ENCODE results near the gene FBXL17.
"Not testable (repeated sequence)": the region's sequence is repeated elsewhere in the genome, so short reads cannot be mapped to it uniquely, and the experiment has no call there.

FBXL17 gene

DNA sequence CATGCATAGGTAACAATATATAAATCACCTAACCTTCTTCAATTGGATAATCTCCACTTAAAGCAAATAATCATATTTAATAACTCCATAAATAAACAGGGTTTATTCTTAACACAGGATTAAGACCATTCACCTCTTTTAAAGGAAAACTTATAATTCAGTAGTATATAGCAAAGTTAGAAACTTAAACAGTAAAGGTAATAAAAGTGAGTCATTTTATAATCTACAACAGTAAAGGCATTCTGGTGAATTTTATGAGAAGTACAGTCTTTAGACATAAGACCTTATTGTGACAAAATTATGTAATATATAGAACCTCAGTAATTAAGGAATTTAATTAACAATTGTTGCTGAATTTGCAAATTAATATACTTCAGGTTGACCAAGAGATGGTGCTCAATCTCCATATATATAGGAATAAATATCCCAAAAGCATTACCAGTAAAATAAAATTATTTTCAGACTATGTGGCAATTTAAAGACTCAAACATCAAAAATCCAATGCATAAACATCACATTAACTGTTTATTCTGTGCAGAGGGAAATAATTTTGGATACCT, 84.8 kb downstream of the FBXL17 start:
- no peak for DNase-seq

DNA sequence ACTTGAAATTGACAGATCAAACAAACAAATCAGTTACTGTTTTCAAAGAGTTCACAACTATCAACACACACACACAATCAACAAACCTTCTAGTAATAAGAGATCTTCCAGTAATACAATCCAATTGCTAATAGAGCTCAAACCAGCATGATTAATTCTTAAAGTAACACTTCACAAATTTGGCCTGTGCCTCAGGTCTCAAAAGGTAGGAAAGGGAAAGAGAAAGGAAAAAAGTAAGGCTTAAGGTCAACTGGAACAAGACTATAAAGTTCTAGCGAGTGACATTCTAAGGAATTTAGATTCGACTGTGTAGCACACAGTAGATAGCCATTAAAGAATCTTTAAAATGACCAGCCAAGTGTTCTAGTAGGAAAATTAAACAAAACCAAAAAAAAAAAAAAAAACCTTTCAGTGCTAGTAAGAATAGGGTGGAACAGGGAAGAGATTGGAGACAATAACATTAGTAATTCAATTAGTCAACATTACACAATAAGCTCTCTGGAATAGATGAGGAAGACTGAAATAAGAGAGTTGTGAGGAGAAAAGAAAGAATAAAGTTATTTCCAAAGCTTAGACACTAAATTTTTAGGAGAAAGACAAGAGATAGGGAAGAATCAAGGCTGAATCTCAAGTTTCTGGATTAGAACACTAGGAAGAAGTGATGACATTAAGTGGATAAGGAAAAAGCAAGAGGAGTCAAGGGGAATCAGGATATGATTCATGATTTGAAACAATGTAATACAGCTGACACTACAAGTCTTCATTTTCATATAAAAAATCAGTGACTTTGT, 86.1 kb downstream of the FBXL17 start:
- DNase-seq = no peak

DNA sequence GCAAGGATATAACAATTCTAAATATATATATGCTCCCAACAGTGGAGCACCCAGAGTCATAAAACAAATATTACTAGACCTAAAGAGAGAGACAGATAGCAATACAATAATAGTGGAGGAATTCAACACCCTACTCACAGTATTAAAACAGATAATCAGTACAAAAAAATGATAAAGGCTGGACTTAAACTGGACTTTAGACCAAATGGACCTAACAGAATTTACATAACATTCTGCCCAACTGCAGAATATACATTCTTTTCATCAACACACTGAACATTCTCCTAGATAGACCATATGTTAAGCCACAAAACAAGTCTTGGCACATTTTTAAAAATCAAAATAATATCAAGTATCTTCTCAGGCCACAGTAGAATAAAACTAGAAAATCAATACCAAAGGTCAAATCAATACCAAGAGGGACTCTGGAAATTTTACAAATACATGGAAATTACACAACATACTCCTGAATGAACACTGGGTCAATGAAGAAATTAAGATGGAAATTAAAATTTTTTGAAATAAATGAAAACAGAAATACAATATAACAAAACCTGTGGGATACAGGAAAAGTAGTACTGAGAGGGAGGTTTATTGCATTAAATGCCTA, 100.8 kb downstream of the FBXL17 start:
- DNase-seq = no peak

DNA sequence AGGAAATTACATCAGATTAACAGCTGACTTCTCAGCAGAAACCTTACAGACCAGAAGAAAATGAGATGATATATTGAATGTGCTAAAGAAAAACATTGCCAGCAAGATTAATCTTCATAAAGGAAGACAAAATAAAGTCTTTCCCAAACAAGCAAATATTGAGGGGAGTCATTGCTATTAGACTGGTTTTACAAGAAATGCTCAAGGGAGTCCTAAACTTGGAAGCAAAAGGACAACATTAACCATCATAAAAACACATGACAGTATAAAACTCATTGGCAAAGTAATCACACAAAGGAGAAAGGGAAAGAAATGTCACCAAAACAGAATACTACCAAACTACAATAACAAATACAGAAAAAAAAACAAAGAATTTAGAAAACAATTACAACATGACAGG, 101.7 kb downstream of the FBXL17 start:
- no peak for DNase-seq

DNA sequence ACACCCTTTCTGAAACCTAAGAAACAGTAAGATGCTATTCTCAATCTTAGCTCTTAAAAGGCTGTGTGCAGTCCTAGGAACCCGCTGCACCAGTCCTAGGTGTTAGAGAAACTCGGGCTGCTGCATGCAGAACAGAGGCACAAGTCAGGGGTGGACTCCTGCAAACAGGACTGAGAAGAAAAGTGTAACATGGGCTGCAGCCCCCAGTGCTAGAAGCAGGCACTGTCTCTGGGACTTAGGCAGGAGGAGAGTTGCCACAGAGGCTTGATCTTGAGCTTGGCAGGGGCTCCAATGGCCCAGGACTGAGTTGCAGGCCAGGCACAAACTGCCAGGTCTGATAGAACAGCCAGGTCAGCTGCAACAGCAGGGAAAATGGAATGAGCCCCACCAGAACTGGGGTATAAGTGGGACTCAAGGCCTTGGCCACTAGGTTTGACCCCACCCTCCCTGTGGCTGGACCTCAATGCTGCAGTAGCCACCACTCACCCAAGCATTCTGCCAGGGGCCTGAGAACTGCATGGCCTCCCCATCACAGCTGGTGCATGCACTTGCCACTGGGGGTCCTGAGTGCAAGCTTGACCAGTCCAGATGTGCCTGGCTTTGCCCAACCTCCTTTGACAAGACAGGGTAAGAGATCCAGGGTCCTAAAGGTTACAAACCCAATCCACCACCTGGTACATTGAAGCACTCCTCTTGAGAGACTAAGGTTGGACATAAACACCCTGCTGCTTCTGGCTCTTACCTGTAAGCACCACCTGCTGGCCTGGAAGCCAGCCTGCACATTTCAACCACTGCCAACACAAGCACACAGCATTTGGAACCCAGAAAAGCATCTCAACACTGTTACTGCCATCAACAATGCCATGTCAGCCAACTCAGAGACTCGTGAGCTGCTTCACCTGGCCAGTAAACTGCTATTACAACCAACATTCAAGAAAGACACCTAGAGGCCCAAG, 103.3 kb downstream of the FBXL17 start:
- no peak for DNase-seq

DNA sequence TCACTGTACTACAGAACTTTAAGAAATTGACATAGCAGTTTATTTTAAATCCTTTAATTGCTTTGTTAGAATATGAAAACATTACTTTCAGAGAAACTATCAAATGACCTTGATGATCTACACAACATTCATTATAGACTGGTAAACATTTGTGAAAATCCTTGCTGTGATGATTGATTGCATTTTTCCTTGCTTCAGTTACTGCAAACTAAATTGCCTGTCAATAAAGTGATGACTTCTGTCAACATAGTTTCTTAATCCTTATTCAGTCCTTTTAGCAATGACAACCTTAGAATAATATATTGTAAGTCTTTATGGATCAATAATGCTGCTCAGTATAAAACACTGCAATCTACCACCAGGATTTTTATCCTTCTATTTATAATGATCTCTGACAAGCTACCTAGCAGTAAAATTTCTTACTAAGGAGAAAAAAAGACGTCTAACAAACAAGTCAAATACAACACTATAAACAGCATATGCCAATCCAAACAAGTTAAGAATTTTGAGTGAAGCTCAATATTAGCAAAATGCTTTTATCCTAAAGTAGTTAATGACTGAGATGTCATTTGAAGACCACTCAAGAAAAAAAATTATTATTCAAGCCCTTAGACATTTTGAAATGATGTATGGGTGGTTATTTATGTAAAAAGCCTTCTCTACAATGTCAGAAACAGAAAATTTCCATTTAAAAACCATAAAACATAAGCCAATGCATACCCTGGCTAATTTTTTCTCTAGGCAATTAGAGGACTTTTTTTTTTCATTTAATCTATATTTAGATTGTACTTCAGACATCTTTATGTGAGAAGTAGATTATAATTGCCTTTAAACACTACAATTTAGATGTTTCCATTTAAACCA, 105.5 kb downstream of the FBXL17 start:
- DNase-seq = no peak

DNA sequence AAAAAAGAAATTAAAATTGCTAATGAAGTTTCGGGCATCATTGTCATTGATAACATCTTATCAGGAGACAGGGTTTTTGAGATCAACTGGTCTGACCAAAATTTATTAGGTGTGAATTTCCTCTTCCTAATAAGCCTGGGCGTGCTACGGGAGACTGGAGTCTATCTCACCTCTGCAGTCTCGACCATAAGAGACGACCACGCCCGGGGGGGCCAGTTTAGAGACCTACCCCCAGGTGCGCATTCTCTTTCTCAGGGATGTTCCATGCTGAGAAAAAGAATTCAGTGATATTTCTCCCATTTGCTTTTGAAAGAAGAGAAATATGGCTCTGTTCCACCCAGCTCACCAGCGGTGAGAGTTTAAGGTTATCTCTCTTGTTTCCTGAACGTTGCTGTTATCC, 107.8 kb downstream of the FBXL17 start:
- DNase-seq = not testable (repeated sequence)

DNA sequence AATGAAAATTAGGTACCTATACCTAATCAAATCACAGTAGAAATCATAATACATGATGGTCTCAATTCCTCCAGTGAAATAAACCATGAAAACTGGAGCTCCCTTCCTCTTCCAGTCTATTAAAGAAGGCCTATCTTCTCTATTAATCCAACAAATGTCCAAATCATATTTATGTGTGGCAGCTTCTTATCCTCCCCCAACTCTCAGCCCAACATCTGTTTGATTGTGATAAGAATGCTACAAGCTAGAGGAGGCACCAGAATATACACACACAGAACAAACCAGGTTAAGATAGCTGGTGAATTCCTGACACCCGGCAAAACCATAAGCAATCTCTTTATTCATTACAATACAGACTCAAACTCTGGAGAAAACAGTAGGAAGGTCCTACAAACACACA, 110.8 kb downstream of the FBXL17 start:
- no peak for DNase-seq

DNA sequence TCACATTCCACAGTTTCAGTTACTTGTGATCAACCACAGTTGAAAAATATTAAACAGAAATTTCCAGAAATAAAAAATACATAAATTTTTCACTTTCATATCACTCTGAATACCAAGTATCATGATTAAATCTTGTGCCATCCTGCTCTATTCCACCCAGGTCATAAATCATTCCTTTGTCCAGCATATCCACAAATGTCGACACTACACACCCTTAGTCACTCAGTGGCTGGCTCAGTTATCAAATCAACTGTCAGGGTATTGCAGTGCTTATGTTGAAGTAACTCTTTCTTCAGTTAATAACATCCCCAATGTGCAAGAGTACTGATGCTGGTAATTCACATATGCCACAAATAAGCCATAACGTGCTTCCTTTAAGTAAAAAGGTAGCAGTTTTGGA, 115.7 kb downstream of the FBXL17 start:
- no peak for DNase-seq

DNA sequence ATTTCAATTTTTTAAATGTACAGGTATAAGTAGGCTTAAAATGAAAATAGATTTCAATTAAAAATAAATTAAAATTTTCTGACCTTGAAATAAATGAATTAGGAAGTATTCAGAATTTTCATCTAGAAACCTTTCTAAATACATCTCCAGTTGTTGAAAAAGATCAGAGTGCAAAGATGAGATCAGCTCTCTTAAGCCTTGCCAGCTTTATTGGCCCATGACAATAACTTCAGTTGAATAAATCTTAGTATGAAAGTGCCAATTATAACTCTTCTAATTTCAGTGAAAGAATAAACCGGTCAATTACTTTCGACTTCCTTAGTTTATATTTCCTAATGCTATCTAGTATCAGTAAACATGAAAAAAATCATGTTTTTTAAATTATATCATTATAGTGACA, 117.4 kb downstream of the FBXL17 start:
- DNase-seq = no peak

DNA sequence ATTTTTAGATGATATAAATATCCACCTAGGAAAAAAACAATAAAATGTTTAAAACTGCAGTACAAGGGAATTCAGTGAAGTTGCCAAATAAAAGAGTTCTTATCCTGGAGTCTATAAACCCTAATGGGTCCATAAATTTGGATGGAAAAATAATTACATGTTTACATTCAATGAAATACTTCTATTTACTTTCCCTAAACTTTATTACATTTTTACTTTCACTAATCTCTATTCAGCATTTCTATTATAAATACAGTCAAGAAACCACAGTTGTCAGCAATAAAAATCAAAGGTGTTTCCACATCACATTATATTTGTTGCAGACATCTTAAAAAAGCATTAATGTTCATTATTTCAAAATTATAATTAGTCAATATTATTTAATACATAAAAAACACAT, 118.6 kb downstream of the FBXL17 start:
- no peak for DNase-seq

DNA sequence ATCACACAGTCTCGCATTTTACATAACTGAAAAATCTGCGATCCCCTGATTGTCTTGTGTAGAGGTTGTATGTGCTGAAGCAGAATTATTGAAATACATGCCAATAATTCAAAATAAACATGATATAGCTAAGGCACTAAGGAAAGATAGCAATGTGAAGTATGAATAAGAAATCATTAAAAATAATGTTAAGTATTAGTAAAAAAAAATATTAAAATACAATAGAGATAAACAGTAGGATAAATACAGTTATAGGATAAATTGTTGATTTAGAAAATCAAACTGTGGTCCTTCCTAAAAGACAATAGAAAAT, 121.1 kb downstream of the FBXL17 start:
- no peak for DNase-seq

DNA sequence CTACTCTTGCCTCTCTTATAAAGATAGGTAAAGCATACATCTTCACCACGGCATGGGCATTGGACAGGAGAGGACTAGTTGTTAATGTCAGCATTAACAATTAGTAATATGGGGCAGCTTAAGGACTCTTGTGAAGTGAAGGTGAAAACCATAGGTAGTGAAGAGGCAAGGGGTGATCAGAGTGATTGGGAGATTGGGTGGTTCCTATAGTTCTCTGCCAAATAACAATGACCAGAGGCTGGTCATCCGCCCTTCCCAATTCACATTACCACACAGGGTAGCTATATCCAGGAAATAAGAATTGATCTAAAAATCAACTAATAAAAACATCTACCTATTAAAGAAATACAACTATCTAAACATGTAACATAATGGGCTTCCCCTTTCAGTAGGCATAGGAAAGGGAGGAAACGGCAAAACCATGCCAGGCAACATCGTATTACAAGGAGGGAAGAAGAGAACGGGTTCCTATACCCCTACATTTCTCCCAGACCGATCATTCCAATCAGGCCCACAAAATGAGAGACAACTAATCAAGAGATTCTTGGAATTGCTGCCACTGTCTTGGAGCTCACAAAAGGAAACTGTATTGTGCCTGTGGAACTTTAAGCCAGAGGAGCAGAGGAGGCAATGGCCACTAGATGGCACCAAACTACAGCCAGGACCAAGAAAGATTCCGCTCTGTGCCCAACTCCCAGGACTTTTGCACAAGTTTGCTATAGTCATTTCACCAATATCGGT, 121.6 kb downstream of the FBXL17 start:
- DNase-seq = peak; percentile 44 to 64

DNA sequence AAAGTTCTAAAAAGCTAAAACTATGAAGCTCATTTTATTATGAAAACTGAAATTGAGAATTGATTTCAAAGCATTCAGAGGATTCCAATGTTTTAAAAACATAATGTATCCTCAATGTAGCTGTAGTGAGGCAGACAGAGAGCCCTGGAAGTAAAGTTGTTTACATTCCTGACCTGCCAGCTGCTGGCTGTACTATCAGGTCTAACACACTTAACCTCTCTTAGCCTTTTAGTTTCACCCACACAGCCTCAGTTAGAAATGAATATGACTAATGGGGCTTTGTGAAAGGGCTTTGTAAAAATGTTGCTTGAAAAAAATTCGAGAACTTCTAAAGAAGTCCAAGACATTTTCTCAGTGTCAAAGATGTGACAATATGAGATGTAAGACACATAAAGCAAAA, 122.6 kb downstream of the FBXL17 start:
- no peak for DNase-seq

DNA sequence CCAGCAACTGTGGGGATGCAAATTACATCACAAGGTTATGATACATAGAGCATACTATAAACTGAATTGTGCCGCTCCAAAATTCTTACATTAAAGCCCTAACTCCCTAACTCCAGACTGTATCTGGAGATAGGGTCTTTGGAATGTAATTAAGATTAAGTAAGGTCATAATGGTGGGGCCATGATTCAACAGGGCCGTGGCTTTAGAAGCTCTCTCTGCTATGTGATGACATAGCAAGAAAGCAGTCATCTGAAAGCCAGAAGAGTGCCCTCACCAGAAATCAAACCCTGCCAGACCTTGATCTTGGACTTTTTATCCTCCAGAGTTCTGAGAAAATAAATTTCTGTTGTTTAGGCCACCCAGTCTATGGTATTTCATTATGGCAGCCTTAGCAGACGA, 123.9 kb downstream of the FBXL17 start:
- DNase-seq = no peak

DNA sequence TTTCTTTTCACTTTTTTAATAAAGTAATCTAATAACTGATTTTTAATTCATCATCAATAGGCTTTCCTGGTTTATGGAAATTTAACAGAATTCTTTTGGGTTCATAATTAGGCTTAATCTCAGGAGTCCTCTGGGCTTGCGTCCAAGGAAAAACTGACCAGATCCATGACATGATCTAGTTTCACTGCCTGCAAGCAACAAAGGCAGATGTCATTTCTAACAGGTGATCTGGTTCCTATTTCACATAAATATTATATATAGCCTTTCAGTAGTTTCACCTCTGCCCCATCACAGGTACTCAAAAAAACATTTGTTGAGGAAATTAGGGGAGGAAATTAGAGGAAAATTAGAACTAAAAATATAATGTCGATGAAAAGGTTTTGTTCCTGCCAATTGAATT, 126.4 kb downstream of the FBXL17 start:
- peak in 1 of 2 experiments; percentile 29 for DNase-seq

DNA sequence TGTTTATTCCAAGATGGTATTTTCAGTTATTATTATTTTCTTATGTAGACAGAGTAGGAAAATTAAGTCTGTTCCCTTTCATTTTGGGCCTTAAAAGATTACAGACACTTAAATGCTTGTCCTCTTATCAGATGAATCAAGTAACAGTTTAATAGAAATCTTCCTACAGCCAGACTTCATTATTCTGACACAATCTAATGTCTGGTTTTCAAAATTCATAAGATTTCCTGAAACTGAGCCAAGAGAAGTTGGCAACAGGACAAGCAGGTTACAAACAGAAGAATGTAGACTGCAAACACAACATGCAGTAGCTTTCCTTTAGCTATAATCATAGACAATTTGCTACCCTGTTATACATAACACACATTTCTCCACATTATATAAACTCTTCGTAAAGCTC, 130.5 kb downstream of the FBXL17 start:
- DNase-seq = no peak

DNA sequence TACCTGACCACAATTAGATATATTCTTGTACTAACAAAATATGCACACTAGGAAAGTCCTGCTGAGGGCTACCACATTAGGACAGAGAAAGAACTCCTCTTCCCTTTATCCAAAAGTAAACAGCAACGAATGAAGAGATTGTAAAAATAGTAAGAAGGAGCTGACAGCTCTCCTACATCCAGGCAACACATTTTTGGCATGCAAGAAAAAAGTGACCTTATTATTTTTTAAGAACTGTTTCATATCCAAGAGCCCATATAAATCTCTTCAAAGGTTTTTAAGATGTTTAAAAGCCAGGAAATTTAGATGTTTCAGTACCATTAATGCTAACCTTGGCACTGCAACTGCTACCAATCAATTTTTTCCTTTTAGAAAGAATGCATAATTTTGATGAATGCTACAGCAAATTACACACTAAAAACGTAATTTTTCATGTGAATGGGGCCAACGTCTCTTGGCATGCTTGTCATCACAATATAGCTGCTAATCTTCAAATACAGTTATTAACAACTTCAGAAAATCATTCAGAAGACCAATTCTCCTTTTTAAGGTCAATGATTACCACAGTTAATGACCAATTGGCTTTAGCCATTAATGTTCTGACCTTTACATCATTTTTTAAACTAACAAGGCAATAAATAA, 132.0 kb downstream of the FBXL17 start:
- DNase-seq = no peak

DNA sequence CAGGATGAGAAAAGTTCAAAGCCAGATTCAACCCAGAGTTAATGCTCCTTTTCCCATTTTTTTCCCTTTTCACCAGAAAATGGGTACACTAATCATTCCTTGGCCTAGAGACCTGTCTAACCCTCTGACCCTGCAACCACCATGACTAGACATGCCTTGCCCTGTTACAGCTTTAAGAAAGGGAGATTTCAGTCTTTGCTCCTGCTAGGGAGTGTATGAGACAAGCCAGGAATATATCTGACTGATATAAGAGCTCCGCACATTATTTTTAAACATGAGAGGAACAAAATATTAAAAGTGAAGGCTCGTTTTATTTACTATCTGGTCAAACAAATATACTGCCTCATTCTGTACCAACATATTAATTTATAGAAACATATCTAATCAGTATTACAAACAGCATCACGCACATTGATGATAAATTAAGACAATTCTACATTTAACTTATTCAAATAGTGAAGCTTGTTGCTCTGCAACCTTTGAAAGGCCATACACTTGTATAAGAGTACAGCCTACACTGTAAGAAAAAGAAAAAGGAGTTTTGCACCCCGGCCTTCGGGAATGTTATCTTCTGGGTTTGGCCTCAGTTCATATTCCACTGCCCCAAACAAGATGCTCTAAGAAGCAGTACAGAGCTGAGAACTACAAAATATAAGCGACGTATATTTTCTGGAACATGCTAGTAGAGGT, 132.7 kb downstream of the FBXL17 start:
- DNase-seq = no peak
